Endothelial cell of umbilical vein (primary cell): ENCODE data around the gene ACP4. TPM values are rescaled to one million over a fixed set of nuclear protein-coding genes. Genes with fewer than 3 reads are reported as not detected.
A peak's percentile ranks its signal among the peaks of the same experiment; 100 is the strongest.

Experiments
- BruUV-seq: library from RNA; stranded (reverse); fragments of 400-500 nt; replicated peaks from 2 replicates; lab custom pipeline; 2021; lab: Mats Ljungman, UMichigan
- CTCF ChIA-PET: fragments of 300-600, 350-600 bp; sonication (Branson Sonifier 250); formaldehyde crosslinking; loops from one replicate; lab custom pipeline; 2021; ENCODE audit warnings: antibody characterized with exemption, inconsistent platforms; lab: Charles Lee
- POLR2A ChIA-PET: fragments of 300-600, 350-600 bp; sonication (Branson Sonifier 250); formaldehyde crosslinking; loops from one replicate; lab custom pipeline; 2021; ENCODE audit warnings: antibody characterized with exemption, inconsistent platforms; lab: Charles Lee
- DNase-seq: peaks from one replicate; pipeline ENCODE4 v3.0.0-alpha.2; 2011; ENCODE audit warnings: low read depth, low spot score
- FAIRE-seq: peaks from 2 replicates; lab custom pipeline; 2011; peaks lifted over from hg19 to GRCh38; lab: Jason Lieb, UNC
- H2AFZ ChIP-seq: 2 replicates; pipeline ENCODE4 v1.6.0; 2012; ENCODE audit warnings: low read depth, low read length, control low read depth, inconsistent platforms
- H3K27ac ChIP-seq: 2 replicates; pipeline ENCODE4 v1.5.1; 2011; ENCODE audit warnings: low read depth, mild to moderate bottlenecking, control low read depth, low read length, moderate library complexity; ENCODE audit not compliant: insufficient read depth
- H3K27me3 ChIP-seq, 2 experiments: 2 replicates each; pipeline versions ENCODE4 v1.6.0 to v1.6.1; 2011; ENCODE audit warnings: low read length in 2 of 2, mixed read lengths in 1 of 2; ENCODE audit not compliant: control insufficient read depth in 2 of 2, insufficient read depth in 2 of 2
- H3K36me3 ChIP-seq, 2 experiments: 2 replicates in 1 of 2; 3 replicates in 1 of 2; pipeline ENCODE4 v1.5.1; 2011; ENCODE audit warnings: low read length in 2 of 2, mild to moderate bottlenecking in 1 of 2, moderate library complexity in 1 of 2; ENCODE audit not compliant: control insufficient read depth in 2 of 2, insufficient read depth in 2 of 2; ENCODE audit errors: extremely low read depth in 1 of 2
- H3K4me1 ChIP-seq: 3 replicates; pipeline ENCODE4 v1.5.1; 2011; ENCODE audit warnings: mild to moderate bottlenecking, low read length; ENCODE audit not compliant: control insufficient read depth, insufficient read depth; ENCODE audit errors: extremely low read depth
- H3K4me2 ChIP-seq: 2 replicates; pipeline ENCODE4 v1.6.1; 2011; ENCODE audit warnings: low read length, control low read depth, mixed read lengths; ENCODE audit not compliant: insufficient read depth
- H3K4me3 ChIP-seq, 3 experiments: fragments of 200-600 bp in 1 of 3; sonication (generic), shearing (Covaris generic) in 1 of 3; replicated peaks in 1 of 3; 2 replicates each; pipeline ENCODE4 v1.5.1; 2011 to 2016; ENCODE audit warnings: control low read depth in 3 of 3, low read length in 3 of 3, mild to moderate bottlenecking in 2 of 3, inconsistent platforms in 1 of 3, low read depth in 1 of 3, moderate library complexity in 1 of 3; ENCODE audit not compliant: insufficient read depth in 1 of 3
- H3K79me2 ChIP-seq: 2 replicates; pipeline ENCODE4 v1.6.0; 2012; ENCODE audit warnings: low read length, inconsistent platforms; ENCODE audit not compliant: control insufficient read depth, insufficient read depth
- H3K9ac ChIP-seq: replicated peaks from 2 replicates; pipeline ENCODE3; 2011; ENCODE audit warnings: low read length, control low read depth; ENCODE audit not compliant: insufficient read depth; ENCODE audit errors: extremely low read depth
- H3K9me1 ChIP-seq: replicated peaks from 3 replicates; pipeline ENCODE4 v1.6.0; 2011; ENCODE audit warnings: mild to moderate bottlenecking, low read length; ENCODE audit not compliant: control insufficient read depth, insufficient read depth; ENCODE audit errors: extremely low read depth
- H3K9me3 ChIP-seq: replicated peaks from 2 replicates; pipeline ENCODE4 v1.5.1; 2012; ENCODE audit warnings: low read length, inconsistent platforms; ENCODE audit not compliant: control insufficient read depth, insufficient read depth
- H4K20me1 ChIP-seq: replicated peaks from 2 replicates; pipeline ENCODE3; 2011; ENCODE audit warnings: mild to moderate bottlenecking, low read length; ENCODE audit not compliant: control insufficient read depth, insufficient read depth; ENCODE audit errors: extremely low read depth
- GATA2 ChIP-seq: IDR thresholded peaks from 2 replicates; pipeline ENCODE4 v1.7.0; 2011; ENCODE audit warnings: low read depth, mild to moderate bottlenecking, moderate library complexity, mixed read lengths, low read length; ENCODE audit not compliant: insufficient read length, insufficient read depth
- POLR2A ChIP-seq: IDR thresholded peaks from 2 replicates; pipeline ENCODE4 v1.6.1; 2012; ENCODE audit warnings: low read depth, mild to moderate bottlenecking, control low read depth, low read length
- POLR2AphosphoS5 ChIP-seq: IDR thresholded peaks from 2 replicates; pipeline ENCODE4 v1.6.1; 2012; ENCODE audit warnings: low read depth, mild to moderate bottlenecking, control low read depth, low read length, moderate library complexity; ENCODE audit not compliant: insufficient read depth
- dilution Hi-C: fragments of 300-500 bp; cut with MboI; formaldehyde crosslinking; loops from one replicate; pipeline ENCODE4 v1.15.0; 2019; ENCODE audit warnings: low sequenced_read_pairs; ENCODE audit not compliant: extremely low pct_ligation_motif_present
- intact Hi-C: fragments of 100-400 bp; cut with micrococcal nuclease; formaldehyde crosslinking; loops from one replicate; pipeline ENCODE4 v1.10.0; 2022
- polyA plus RNA-seq, 4 experiments: library from polyadenylated mRNA; depleted of rRNA in 3 of 4; stranded (reverse) in 3 of 4; unstranded in 1 of 4; fragments of >200 nt; gene quantifications; 2 replicates each; pipeline versions ENCODE4 v1.2.1 to v1.2.3, GENCODE V29; 2011 to 2012; ENCODE audit warnings: missing spikeins in 1 of 4
- total RNA-seq: library from RNA; stranded (reverse); gene quantifications from 2 replicates; pipeline ENCODE4 v1.2.3, GENCODE V29; 2021
- TF ChIP-seq, protein P1 (sequence below), 2 donors: IDR thresholded peaks; 1 replicate in 1 of 2; 2 replicates in 1 of 2; pipeline ENCODE4 v1.5.1; 2011; ENCODE audit warnings: low read length in 2 of 2, mild to moderate bottlenecking in 2 of 2, moderate library complexity in 2 of 2, control low read depth in 1 of 2, inconsistent platforms in 1 of 2, low read depth in 1 of 2; ENCODE audit not compliant: insufficient read depth in 1 of 2; ENCODE audit errors: extremely low read depth in 1 of 2

The ACP4 gene
- total and polyA plus RNA-seq, 2 donors (not counting 3 experiments of a cell fraction or from before 2014, with no cell fraction given) = not detected

DNA sequence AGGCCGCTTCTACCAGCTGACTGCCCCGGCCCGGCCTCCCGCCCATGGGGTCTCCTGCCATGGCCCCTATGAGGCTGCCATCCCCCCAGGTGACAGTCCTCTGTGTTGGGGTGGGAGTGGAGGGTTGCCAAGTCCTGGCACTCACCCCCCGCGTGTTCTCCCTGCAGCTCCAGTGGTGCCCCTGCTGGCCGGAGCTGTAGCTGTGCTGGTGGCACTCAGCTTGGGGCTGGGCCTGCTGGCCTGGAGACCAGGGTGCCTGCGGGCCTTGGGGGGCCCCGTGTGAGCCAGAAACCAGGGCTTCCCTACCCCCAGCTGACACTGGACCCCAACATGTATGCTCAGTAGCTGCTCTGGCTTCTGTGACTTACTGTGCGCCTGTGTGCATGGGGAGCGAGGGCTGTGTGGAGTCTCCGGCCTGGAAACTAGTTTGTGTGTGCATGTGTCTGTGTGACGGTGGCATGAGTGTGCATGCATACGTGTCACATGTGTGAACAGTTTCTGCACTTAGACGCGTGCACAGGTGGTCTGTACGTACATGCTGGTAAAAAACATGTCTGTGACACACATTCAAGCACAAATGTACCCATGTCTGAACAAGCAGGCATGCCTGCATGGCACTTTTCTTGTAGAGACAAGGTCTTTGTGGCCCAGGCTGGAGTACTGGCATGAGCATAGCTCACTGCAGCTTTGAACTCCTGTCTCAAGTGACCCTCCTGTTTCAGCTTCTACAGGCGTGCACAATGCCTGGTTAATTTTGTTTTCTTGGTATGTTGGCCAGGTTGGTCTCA, 4.9 kb downstream of the ACP4 start:
- H3K4me2 ChIP-seq = no peak overlapping the region
- H3K9me1 ChIP-seq = no peaks in the 10 kb centered on the region
- intact Hi-C loops = no loop called here
- no peaks in the 10 kb centered on the region for H3K27me3 ChIP-seq
- H3K9ac ChIP-seq = no peak overlapping the region
- no peaks in the 10 kb centered on the region for H4K20me1 ChIP-seq
- no peak overlapping the region for H2AFZ ChIP-seq
- dilution Hi-C loops = no loop called here
- H3K27ac ChIP-seq = no peak overlapping the region
- DNase-seq (no peak), FAIRE-seq (no peak)
- no TSS peak for BruUV-seq
- no peaks in the 10 kb centered on the region for H3K9me3 ChIP-seq
- ChIA-PET CTCF (interaction anchor here (0.8 to 1.3 kb wide), 5 partner anchors 11 to 426 kb away, joined by 3 to 4 read pairs (median 3); no protein-coding TSS in a partner anchor), POLR2A (interaction anchor here (2.1 kb wide), 1 partner anchor 10 kb away, joined by 6 read pairs; no protein-coding TSS in a partner anchor)
- H3K79me2 ChIP-seq = peaks cover 14% of the 10 kb centered on the region
- no peak overlapping the region for H3K4me3 ChIP-seq
- H3K36me3 ChIP-seq = peaks cover 9 to 22% of the 10 kb centered on the region in 2 experiments
- TF ChIP-seq POLR2AphosphoS5 = peak; percentile 78
- no peak for TF ChIP-seq GATA2
- peak; percentile 65 for TF ChIP-seq POLR2A
- TF ChIP-seq, protein P1, sequence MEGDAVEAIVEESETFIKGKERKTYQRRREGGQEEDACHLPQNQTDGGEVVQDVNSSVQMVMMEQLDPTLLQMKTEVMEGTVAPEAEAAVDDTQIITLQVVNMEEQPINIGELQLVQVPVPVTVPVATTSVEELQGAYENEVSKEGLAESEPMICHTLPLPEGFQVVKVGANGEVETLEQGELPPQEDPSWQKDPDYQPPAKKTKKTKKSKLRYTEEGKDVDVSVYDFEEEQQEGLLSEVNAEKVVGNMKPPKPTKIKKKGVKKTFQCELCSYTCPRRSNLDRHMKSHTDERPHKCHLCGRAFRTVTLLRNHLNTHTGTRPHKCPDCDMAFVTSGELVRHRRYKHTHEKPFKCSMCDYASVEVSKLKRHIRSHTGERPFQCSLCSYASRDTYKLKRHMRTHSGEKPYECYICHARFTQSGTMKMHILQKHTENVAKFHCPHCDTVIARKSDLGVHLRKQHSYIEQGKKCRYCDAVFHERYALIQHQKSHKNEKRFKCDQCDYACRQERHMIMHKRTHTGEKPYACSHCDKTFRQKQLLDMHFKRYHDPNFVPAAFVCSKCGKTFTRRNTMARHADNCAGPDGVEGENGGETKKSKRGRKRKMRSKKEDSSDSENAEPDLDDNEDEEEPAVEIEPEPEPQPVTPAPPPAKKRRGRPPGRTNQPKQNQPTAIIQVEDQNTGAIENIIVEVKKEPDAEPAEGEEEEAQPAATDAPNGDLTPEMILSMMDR (IDR thresholded peaks at IDR 0.05; ENCODE audit: extremely low read depth in 1 of 2, insufficient read depth in 1 of 2, low read depth in 1 of 2, low read length in 2 of 2) = peak in 1 of 2 donors; percentile 23
- no peaks in the 10 kb centered on the region for H3K4me1 ChIP-seq
